OCI-LY3 (cell line): ENCODE results near the gene PIGX.

Experiments
- H2AFZ ChIP-seq: fragments of 200-600, 300-600 bp; shearing (Covaris generic); 2 replicates; pipeline ENCODE4 v1.6.0; 2014; ENCODE audit warnings: antibody characterized with exemption, low read depth, low read length
- H3K27ac ChIP-seq: fragments of 200-600, 300-600 bp; sonication (generic); 2 replicates; pipeline ENCODE4 v1.5.1; 2014; ENCODE audit warnings: mild to moderate bottlenecking, low read length, moderate library complexity, mixed read lengths
- H3K27me3 ChIP-seq: fragments of 200-600, 300-600 bp; sonication (generic); 2 replicates; pipeline ENCODE4 v1.6.1; 2014; ENCODE audit warnings: low read depth, low read length, mixed read lengths
- H3K36me3 ChIP-seq: fragments of 200-600, 300-600 bp; sonication (generic); replicated peaks from 2 replicates; pipeline ENCODE3; 2014; ENCODE audit warnings: low read depth, low read length, mixed read lengths
- H3K4me1 ChIP-seq: fragments of 300-600, 200-600 bp; sonication (generic); 2 replicates; pipeline ENCODE4 v1.6.1; 2014; ENCODE audit warnings: low read length, mixed read lengths
- H3K4me2 ChIP-seq: fragments of 200-600, 300-600 bp; sonication (generic); 2 replicates; pipeline ENCODE4 v1.6.1; 2014; ENCODE audit warnings: low read length, mixed read lengths
- H3K4me3 ChIP-seq: fragments of 300-600, 200-600 bp; sonication (generic); 2 replicates; pipeline ENCODE4 v1.5.1; 2014; ENCODE audit warnings: antibody characterized with exemption, mild to moderate bottlenecking, low read length, moderate library complexity
- H3K79me2 ChIP-seq: fragments of 300-600, 200-600 bp; shearing (Covaris generic); 2 replicates; pipeline ENCODE4 v1.6.1; 2014; ENCODE audit warnings: mild to moderate bottlenecking, low read length, mixed read lengths
- H3K9ac ChIP-seq: fragments of 300-600, 200-600 bp; shearing (Covaris generic); 2 replicates; pipeline ENCODE4 v1.6.0; 2014; ENCODE audit warnings: mild to moderate bottlenecking, low read length, moderate library complexity
- H3K9me3 ChIP-seq: fragments of 200-600, 300-600 bp; shearing (Covaris generic); 2 replicates; pipeline ENCODE4 v1.6.1; 2014; ENCODE audit warnings: low read length, mixed read lengths; ENCODE audit not compliant: insufficient read depth
- H4K20me1 ChIP-seq: fragments of 200-600, 300-600 bp; sonication (generic); 2 replicates; pipeline ENCODE4 v1.6.1; 2016; ENCODE audit warnings: low read length, mixed read lengths; ENCODE audit not compliant: insufficient read depth
- EZH2phosphoT487 ChIP-seq: fragments of 200-600 bp; shearing (Covaris generic); IDR thresholded peaks from 2 replicates; pipeline ENCODE4 v1.6.1; 2018; ENCODE audit warnings: antibody characterized with exemption, mixed run types, low read depth
- TF ChIP-seq, protein P1 (sequence below): fragments of 200-600, 300-600 bp; sonication (generic); IDR thresholded peaks from 2 replicates; pipeline ENCODE4 v1.5.1; 2014; ENCODE audit warnings: antibody characterized with exemption, low read length, low read depth

The PIGX gene

DNA sequence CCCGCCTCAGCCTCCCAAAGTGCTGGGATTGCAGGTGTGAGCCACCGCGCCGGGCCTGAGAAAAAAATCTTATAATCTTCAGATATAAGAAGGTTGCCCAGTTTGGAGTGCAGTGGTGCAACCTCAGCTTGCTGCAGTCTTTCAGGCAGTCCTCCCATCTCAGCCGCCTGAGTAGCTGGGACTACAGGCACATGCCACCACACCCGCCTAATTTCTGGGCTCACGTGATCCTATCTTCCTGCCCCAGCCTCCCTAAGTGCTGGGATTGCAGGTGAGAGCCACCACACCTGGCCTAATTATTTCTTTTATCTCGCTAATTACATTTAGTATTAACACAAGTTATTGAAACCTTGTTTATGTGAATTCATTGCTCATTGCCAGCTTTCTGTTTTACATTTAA, 41.0 kb downstream of the PIGX start:
- Histone ChIP-seq H3K9ac (no peak overlapping the region), H4K20me1 (peaks cover 34% of the 10 kb centered on the region), H2AFZ (no peak overlapping the region), H3K27me3 (no peaks in the 10 kb centered on the region), H3K9me3 (peaks cover 15% of the 10 kb centered on the region; the same call in 1 of the 2 replicates), H3K79me2 (peaks cover 98% of the 10 kb centered on the region), H3K4me3 (no peak overlapping the region), H3K4me2 (no peak overlapping the region), H3K4me1 (peaks cover 23% of the 10 kb centered on the region), H3K36me3 (peaks cover 76% of the 10 kb centered on the region), H3K27ac (no peak overlapping the region)
- TF ChIP-seq EZH2phosphoT487, result no peak
- TF ChIP-seq, protein P1, sequence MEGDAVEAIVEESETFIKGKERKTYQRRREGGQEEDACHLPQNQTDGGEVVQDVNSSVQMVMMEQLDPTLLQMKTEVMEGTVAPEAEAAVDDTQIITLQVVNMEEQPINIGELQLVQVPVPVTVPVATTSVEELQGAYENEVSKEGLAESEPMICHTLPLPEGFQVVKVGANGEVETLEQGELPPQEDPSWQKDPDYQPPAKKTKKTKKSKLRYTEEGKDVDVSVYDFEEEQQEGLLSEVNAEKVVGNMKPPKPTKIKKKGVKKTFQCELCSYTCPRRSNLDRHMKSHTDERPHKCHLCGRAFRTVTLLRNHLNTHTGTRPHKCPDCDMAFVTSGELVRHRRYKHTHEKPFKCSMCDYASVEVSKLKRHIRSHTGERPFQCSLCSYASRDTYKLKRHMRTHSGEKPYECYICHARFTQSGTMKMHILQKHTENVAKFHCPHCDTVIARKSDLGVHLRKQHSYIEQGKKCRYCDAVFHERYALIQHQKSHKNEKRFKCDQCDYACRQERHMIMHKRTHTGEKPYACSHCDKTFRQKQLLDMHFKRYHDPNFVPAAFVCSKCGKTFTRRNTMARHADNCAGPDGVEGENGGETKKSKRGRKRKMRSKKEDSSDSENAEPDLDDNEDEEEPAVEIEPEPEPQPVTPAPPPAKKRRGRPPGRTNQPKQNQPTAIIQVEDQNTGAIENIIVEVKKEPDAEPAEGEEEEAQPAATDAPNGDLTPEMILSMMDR, result no peak

DNA sequence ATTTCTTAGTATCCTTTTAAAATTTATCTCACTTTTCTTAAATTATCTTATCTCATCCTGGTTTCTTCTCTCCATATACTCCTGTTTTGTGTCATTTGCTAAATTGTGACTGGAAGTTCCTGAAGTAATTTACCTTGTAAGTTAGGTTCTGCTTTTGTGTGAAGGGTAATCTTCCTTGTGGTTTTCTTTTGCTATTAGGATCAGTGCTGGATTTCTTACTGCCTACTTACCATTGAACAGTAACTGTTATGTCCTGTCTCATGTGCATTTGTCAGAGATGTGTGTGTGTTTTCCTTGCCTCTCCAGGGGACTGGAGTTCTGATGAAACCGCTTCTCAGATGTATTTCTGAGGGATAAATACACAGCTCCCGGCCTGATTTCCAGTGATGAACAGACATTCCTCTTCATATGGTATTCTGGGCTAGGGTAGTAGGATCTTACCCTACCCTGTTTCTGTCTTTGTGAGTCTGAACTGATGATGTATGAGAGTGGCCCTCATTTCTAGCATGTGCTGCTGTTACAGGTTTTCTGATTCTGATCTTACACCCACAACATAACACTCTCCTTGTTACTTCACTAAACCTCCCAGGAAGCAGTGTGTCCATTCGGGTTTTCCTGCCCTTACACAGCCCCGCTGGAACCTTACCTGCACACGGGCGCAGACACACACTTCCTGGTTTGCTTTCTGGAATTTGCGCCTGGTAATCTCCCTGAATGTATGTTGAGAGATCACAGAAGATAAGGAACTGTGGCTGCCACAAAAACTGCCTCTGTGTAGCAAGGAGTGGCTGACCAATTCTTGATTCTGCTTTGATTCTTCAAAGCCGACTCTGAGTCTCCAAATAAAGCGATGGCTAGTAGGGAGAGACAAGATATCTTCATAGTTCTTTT, 42.2 kb downstream of the PIGX start:
- Histone ChIP-seq H3K9ac (no peak overlapping the region), H3K79me2 (peaks cover 98% of the 10 kb centered on the region), H4K20me1 (peaks cover 26% of the 10 kb centered on the region), H3K27ac (no peak overlapping the region), H3K4me1 (peaks cover 12% of the 10 kb centered on the region), H3K36me3 (peaks cover 80% of the 10 kb centered on the region), H3K4me2 (no peak overlapping the region), H3K9me3 (peaks cover 15% of the 10 kb centered on the region; the same call in 1 of the 2 replicates), H2AFZ (no peak overlapping the region), H3K27me3 (no peaks in the 10 kb centered on the region), H3K4me3 (no peak overlapping the region)
- TF ChIP-seq EZH2phosphoT487, result no peak
- TF ChIP-seq, protein P1, result no peak

DNA sequence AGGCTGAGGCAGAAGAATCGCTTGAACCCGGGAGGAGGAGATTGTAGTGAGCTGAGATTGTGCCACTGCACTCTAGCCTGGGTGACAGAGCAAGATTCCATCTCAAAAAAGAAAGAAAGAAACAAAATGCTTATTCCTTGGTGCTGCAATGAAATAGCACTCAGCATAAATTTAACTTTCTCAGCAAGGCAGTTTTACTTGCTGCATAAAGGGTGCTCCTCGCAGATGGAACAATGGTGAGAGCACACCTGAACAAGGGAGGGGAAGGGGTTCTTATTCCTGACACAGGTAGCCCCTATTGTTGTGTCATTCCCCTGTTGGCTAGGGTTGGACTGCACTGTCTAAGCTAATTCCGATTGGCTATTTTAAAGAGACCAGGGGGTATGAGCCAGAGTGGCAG, 44.6 kb downstream of the PIGX start:
- H4K20me1 ChIP-seq, result peaks cover 9% of the 10 kb centered on the region; the same call in 1 of the 2 replicates
- no peak overlapping the region for H3K9ac ChIP-seq
- peaks cover 15% of the 10 kb centered on the region; the same call in 1 of the 2 replicates for H3K9me3 ChIP-seq
- H3K27ac ChIP-seq, result no peak overlapping the region
- no peak overlapping the region for H3K4me3 ChIP-seq
- peaks cover 74% of the 10 kb centered on the region for H3K36me3 ChIP-seq
- H3K4me1 ChIP-seq, result no peaks in the 10 kb centered on the region
- H3K4me2 ChIP-seq, result no peak overlapping the region
- TF ChIP-seq EZH2phosphoT487, result no peak
- TF ChIP-seq, protein P1, result no peak
- peaks cover 92% of the 10 kb centered on the region for H3K79me2 ChIP-seq
- H2AFZ ChIP-seq, result no peak overlapping the region
- H3K27me3 ChIP-seq, result no peaks in the 10 kb centered on the region

DNA sequence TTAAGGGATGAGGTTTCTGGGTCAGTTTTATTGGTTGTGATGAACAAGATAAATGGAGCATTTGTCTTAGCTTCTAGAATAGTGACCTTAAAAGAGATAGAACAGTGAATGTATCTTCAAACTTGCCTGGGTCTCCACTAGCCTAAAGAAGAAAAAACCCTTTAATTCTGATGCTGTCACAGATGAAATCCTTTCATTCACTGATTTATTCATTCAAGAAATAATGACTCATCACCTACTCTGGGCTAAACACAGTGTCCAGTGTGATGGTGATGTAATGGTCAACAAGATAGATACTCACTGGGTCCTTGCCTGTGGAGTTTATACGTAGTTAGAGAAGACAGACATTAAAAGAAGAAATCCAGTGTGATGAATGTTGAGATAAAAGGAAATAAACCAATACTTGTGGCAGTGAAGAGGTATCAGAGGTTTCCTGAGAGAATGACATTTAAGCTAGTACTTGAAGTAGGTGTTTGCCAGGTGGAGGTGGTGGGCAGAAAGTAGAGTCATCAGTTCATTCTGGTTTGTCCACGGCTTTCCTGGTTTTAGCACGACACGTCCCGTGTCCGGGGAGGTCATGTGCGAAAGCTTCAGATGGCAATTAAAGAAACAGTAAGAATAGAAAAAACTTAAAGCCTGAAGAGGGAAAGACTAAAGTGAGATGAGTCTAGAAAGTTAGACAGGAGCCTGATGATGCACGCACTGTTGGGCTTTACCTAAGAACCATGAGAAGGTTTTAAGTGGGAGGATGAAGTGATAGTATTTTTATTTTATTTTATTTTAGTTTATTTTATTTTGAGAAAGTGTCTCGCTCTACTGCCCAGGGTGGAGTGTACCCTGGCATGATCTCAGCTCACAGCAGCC, 45.9 kb downstream of the PIGX start:
- H4K20me1 ChIP-seq, result peaks cover 8% of the 10 kb centered on the region
- H3K4me3 ChIP-seq, result no peak overlapping the region
- H3K4me1 ChIP-seq, result no peaks in the 10 kb centered on the region
- no peak overlapping the region for H3K4me2 ChIP-seq
- H3K27me3 ChIP-seq, result no peaks in the 10 kb centered on the region
- H3K36me3 ChIP-seq, result peaks cover 69% of the 10 kb centered on the region
- H3K9me3 ChIP-seq, result peaks cover 15% of the 10 kb centered on the region; the same call in 1 of the 2 replicates
- H2AFZ ChIP-seq, result no peak overlapping the region
- no peak overlapping the region for H3K9ac ChIP-seq
- peaks cover 86% of the 10 kb centered on the region for H3K79me2 ChIP-seq
- no peak overlapping the region for H3K27ac ChIP-seq
- TF ChIP-seq, protein P1, result no peak
- TF ChIP-seq EZH2phosphoT487, result no peak
